Subcutaneous adipose tissue (tissue), 4 donors: ENCODE measurements around the gene TMIGD3. TPM values are rescaled to one million over a fixed set of nuclear protein-coding genes. Genes with fewer than 3 reads are reported as not detected.

ENCODE experiments used
- total RNA-seq, 4 donors: library from RNA; depleted of rRNA; stranded (reverse); fragments of >200 nt; gene quantifications; one replicate each; pipeline ENCODE4 v1.1.0, GENCODE V29; 2016
- TF ChIP-seq, protein P1 (sequence below): fragments of 450-650 bp; IDR thresholded peaks from one replicate; pipeline ENCODE4 v1.5.1; 2016; ENCODE audit warnings: low read depth, mild to moderate bottlenecking, control low read depth, antibody characterized with exemption, moderate library complexity

TMIGD3 gene
- total RNA-seq: 10 to 100 TPM in 1 of 4 donors, 1 to 10 TPM in 3; 1.9 to 34.7 (median 9.4) TPM

DNA sequence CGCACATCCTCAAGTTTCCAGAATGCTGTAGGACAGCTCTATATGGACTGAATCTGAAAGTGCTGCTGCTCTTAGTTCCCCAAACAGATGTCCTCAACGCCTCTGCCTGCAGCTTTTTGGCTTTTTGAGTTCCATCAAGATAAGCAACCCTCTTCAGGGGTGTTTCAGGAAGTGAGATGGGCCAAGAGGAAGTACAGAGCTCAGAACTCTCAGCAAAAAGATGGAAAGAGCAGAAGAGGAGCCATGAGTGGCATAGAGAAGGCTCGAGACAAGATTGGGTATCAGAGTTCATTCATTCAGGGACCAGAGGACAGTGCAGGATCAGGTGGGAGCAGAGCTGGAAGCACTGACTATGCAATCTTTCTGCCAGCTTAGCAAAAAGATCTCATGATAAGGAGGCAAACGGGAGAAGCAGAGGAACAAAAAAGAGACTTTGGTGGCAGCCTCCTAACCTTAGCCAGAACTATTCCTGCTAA is at the start of gene TMIGD3, which contains the start of gene ADORA3:
Gene TMIGD3 (minus strand): TSS at position 49 of the 476 bp plus-strand sequence. CDS start 279 bp downstream, outside the sequence.
Gene ADORA3 (minus strand): TSS at position 49 of the 476 bp plus-strand sequence. CDS start 279 bp downstream, outside the sequence.
- TF ChIP-seq, protein P1, sequence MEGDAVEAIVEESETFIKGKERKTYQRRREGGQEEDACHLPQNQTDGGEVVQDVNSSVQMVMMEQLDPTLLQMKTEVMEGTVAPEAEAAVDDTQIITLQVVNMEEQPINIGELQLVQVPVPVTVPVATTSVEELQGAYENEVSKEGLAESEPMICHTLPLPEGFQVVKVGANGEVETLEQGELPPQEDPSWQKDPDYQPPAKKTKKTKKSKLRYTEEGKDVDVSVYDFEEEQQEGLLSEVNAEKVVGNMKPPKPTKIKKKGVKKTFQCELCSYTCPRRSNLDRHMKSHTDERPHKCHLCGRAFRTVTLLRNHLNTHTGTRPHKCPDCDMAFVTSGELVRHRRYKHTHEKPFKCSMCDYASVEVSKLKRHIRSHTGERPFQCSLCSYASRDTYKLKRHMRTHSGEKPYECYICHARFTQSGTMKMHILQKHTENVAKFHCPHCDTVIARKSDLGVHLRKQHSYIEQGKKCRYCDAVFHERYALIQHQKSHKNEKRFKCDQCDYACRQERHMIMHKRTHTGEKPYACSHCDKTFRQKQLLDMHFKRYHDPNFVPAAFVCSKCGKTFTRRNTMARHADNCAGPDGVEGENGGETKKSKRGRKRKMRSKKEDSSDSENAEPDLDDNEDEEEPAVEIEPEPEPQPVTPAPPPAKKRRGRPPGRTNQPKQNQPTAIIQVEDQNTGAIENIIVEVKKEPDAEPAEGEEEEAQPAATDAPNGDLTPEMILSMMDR: no peak

- TF ChIP-seq, protein P1: no peak
Measured at GRCh38 chr1:111553196-111553595, 49.8 kb upstream of the TMIGD3 start.

DNA sequence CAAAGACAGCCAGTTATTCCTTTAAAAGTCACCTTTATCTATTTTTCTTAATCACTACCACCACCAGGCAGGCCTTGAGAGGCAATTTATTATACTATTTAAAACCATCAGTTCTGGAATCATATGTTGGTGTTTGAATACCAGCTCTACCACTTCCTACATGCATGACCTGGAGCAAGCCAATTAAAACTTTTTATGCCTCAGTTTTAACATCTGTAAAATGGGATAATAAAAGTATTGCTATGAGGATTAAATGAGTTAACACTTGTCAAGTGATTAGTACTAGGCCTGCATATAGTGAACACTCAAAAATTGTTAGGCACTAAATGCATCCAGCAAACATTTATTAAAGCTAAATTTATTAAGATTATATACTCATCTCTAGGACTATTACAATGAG is 49.2 kb upstream of the TMIGD3 start:
- TF ChIP-seq, protein P1: no peak

DNA sequence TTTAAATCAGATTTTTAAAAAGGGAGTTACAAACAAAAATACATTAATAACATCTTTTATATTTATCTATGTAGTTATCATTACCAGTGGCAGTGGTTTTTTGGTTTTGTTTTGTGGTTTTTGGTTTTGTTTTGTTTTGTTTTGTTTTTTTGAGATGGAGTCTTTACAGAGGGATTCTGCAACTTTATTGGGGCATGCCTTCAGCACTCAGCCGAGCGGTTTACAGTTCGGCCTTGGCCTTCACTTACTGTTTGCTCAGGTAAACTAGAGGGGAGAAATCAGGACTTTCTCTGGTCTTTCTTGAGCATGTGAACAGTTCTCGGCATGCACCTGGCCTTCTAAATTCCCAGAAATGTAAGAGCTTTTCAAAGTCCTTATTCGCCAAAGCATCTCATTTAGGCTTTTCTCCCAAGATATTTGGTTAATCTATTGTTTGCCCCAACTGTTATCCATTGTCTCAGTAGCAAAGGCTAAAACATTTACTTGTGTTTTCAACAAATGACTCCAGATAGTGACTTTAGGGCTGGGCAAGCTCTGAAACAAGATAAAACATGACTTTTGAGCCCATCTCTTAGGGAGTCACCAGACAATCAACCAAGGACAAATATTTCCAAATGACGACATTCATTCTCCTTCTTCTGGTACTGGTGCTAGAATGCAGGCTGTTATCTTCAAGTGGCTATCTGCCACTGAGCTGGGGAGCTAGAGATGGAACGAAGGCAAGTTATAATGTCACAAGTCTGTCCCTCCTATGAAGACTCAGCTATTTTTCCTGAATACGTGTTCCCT is 48.4 kb upstream of the TMIGD3 start:
- TF ChIP-seq, protein P1: no peak

- TF ChIP-seq, protein P1: no peak
Measured at GRCh38 chr1:111542187-111542586, 38.8 kb upstream of the TMIGD3 start.

DNA sequence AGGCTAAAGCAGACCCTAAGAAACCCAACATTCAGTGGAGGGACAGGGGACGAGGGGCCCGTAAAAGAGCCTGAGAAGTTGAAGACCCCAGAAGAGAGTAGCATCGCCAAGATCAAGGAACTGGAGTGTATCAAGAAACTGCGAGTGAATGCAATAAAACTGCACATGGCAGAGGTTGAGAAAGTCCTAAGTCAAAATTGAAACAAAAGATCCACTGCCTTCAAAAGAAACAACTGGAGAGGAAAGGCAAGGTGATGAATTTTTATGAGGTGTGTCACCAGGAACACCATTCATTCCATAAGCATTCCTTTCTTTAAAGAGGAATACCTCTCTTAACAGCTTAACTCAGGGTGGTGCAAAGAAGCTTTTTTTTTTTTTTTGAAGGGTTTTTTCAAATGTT is 38.3 kb upstream of the TMIGD3 start:
- TF ChIP-seq, protein P1: no peak

- TF ChIP-seq, protein P1: no peak
Measured at GRCh38 chr1:111540928-111541327, 37.5 kb upstream of the TMIGD3 start.
